Neural progenitor cell (in vitro differentiated cells): ENCODE results near the gene ATP10A.

Experiments
- EZH2 ChIP-seq: fragments of 200-600 bp; sonication (generic); IDR thresholded peaks from 2 replicates; pipeline ENCODE4 v1.6.1; 2017; ENCODE audit warnings: antibody characterized with exemption, mild to moderate bottlenecking, moderate library complexity
- EZH2phosphoT487 ChIP-seq: fragments of 200-600 bp; sonication (generic); IDR thresholded peaks from 2 replicates; pipeline ENCODE4 v1.6.1; 2017; ENCODE audit warnings: antibody characterized with exemption
- TF ChIP-seq, protein P1 (sequence below): fragments of 200-600 bp; sonication (generic); IDR thresholded peaks from 2 replicates; pipeline ENCODE4 v1.5.1; 2017; ENCODE audit warnings: antibody characterized with exemption, mild to moderate bottlenecking

DNA sequence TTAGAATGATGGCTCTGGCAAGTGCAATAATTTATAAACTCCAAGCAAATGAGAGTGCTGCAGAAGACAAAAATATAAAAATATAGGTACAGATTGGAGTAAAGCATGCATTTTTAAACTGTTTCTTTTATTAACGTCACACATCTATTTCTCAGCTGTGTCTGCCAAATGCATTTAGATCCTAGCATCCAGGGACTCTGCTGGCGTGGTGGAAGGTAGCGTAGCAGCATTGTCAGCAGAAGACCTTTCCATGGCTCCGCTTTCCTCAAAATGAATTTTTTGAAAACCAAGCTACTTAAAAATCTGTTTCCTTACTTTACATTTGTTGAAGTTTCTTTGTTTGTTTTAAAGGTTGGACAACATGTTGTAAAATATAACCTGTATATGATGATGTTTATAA is 16.3 kb upstream of the ATP10A start:
- TF ChIP-seq, protein P1, sequence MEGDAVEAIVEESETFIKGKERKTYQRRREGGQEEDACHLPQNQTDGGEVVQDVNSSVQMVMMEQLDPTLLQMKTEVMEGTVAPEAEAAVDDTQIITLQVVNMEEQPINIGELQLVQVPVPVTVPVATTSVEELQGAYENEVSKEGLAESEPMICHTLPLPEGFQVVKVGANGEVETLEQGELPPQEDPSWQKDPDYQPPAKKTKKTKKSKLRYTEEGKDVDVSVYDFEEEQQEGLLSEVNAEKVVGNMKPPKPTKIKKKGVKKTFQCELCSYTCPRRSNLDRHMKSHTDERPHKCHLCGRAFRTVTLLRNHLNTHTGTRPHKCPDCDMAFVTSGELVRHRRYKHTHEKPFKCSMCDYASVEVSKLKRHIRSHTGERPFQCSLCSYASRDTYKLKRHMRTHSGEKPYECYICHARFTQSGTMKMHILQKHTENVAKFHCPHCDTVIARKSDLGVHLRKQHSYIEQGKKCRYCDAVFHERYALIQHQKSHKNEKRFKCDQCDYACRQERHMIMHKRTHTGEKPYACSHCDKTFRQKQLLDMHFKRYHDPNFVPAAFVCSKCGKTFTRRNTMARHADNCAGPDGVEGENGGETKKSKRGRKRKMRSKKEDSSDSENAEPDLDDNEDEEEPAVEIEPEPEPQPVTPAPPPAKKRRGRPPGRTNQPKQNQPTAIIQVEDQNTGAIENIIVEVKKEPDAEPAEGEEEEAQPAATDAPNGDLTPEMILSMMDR = no peak
- TF ChIP-seq EZH2 (no peak), EZH2phosphoT487 (no peak)
